ENCODE measurements around the gene TSSK1B. TPM values are rescaled to one million over a fixed set of nuclear protein-coding genes. Genes with fewer than 3 reads are reported as not detected.
"Not testable (repeated sequence)": the region's sequence is repeated elsewhere in the genome, so short reads cannot be mapped to it uniquely, and the experiment has no call there.

The TSSK1B gene
- polyA plus RNA-seq, 3 donors = 0.09 to 0.16 TPM; not detected in 1

GRCh38 chr5:113404269-113404668 is 30.5 kb downstream of the TSSK1B start:
- DNase-seq = no peak

DNA sequence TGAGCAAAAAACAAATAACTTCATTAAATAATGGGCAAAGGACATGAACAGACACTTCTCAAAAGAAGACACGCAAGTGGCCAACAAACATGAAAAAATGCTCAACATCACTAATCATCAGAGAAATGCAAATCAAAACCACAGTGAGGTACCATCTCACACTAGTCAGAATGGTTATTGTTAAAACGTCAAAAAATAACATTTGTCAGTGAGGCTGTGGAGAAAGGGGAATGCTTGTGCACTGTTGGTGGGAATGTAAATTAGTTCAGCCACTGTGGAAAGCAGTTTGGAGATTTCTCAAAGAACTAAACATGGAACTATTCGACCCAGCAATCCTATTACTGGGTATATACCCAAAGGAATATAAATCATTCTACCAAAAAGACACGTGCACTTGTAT is 36.8 kb downstream of the TSSK1B start:
- not testable (repeated sequence) for DNase-seq

DNA sequence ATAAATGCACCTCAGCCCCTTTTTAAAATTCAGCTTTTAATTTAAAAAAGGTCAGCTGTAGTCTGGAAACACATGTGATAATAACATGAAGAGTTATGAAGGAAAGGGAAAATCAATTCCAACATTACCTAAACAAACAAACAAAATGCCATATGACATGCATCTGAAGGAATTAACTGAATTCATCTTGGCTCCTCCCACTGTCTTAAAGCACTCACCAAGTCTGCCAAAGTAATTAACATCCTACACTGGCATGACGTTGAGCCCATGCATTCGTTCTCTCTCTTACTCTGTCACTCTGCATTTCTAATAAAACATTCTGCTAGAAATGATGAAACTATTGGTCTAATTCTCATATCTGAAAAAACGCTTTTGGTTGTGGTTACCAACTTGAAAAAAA is 37.7 kb downstream of the TSSK1B start:
- no peak for DNase-seq

DNA sequence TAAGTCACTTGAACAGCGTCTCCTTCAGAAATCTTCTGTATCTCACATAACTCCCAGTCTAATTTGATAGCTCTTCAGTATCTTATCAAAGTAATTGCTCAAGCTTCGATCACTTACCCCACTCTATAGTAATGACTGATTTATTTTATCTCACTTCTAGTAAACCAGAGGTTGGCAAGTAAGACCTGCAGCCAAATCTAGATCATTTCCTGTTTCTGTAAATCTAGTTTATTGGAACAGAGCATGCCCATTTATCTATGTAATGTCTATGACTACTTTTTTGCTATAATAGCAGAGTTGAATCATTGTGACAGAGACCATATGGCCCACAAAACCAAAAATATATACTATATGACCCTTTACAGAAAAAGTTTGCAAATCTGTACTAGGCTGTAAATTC is 40.1 kb downstream of the TSSK1B start:
- DNase-seq = no peak

DNA sequence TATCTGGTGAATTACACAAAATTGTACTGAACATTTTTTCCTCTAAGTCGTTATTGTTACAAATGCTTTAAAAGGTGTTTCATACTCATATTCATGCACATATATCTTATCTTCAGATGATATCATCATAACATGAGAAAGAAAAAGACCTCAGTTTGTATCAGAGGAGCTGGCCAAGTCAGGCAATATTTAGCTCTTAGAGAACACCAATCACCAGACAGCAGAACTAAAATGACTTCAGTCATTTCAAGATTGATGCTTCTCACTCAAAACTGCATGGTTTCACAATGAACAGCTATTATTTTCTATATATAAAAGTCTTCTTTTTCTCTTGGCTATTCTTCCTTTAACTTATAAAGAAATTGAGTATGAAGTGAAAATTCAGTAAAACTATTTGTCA is 44.6 kb downstream of the TSSK1B start:
- no peak for DNase-seq

- no peak for DNase-seq
Observed at GRCh38 chr5:113389116-113389515, 45.7 kb downstream of the TSSK1B start.

DNA sequence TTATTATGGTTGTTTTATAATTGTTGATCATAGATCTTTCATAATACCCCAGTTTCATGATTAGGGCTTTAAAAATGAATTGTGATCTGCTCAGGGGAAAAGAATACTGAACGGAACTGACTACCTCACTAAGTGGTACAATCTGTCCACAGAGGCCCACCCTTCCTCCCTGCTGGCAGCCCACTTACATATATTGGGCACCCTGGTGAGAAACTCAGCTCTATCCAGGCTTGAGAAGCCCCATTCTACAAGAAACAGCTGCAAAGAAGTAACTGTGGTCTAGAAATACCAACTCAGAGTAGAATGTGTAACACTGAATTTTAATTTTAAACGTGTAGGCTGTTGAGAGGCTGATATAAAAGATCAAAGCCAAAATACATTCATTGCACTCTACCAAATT is 46.9 kb downstream of the TSSK1B start:
- DNase-seq = no peak

- no peak for DNase-seq
Observed at GRCh38 chr5:113384782-113385285, 50.0 kb downstream of the TSSK1B start.

GRCh38 chr5:113382731-113383130 is 52.1 kb downstream of the TSSK1B start:
- no peak for DNase-seq

Other genes starting within 250 kb of the TSSK1B start
- gene MCC, start 53.5 kb upstream of the TSSK1B start, polyA plus RNA-seq (ENCODE audit: insufficient read length in 3 of 3) = 10 to 100 TPM; 28.1 to 30.1 (median 29.4) TPM
- gene YTHDC2, start 78.7 kb upstream of the TSSK1B start, polyA plus RNA-seq (ENCODE audit: insufficient read length in 3 of 3) = 10 to 100 TPM; 26.1 to 45.4 (median 36.4) TPM